ENCODE data around the gene RFT1. TPM values are rescaled to one million over a fixed set of nuclear protein-coding genes. Genes with fewer than 3 reads are reported as not detected.

Gene RFT1
- total RNA-seq, 4 donors from 2014 or later = 2.2 to 10.3 (median 8.5) TPM

- H3K4me1 ChIP-seq = peaks cover 45 to 78% (median 62%) of the 10 kb centered on the region in 4 donors
- peak overlapping the region; percentile 78 to 84 (median 80) for H3K27ac ChIP-seq
Measured at GRCh38 chr3:53147151-53147902, 17.1 kb upstream of the RFT1 start.

GRCh38 chr3:53146319-53146891 lies 16.2 kb upstream of the RFT1 start:
- Histone ChIP-seq H3K27me3 (no peaks in the 10 kb centered on the region), H3K4me1 (peaks cover 43 to 69% (median 56%) of the 10 kb centered on the region in 4 donors), H3K36me3 (no peaks in the 10 kb centered on the region), H3K9me3 (no peaks in the 10 kb centered on the region), H3K4me3 (no peak overlapping the region), H3K27ac (peak overlapping the region; percentile 78 to 84 (median 80))
- WGBS, 2 donors (ENCODE audit: low coverage in 1 of 2) = 40 to 86% methylated on average over 1 to 7 of the region's 7 CpGs
- TF ChIP-seq POLR2AphosphoS5 (IDR thresholded peaks at IDR 0.05) (no peak), CTCF (IDR thresholded peaks at IDR 0.05) (no peak), EP300 (IDR thresholded peaks at IDR 0.05; ENCODE audit: low read depth) (no peak), POLR2A (IDR thresholded peaks at IDR 0.05) (no peak)
- no peak for DNase-seq
- in situ Hi-C loops (cut with MboI; ENCODE audit: low pct_ligation_motif_present in 1 of 4, low pct_unique_long_range_greater_than_20kb in 1 of 4, low sequenced_read_pairs in 3 of 4) (no loop called here), intact Hi-C loops (cut with DNase I; ENCODE audit: low total_unique reads) (no loop called here)

More at GRCh38 chr3:53147151-53147902, 17.1 kb upstream of the RFT1 start:
- H3K9me3 ChIP-seq = no peaks in the 10 kb centered on the region
- H3K27me3 ChIP-seq = no peaks in the 10 kb centered on the region
- peak; percentile 59 for DNase-seq
- in situ Hi-C loops (cut with MboI; ENCODE audit: low pct_ligation_motif_present in 1 of 4, low pct_unique_long_range_greater_than_20kb in 1 of 4, low sequenced_read_pairs in 3 of 4) (no loop called here), intact Hi-C loops (cut with DNase I; ENCODE audit: low total_unique reads) (no loop called here)
- TF ChIP-seq CTCF (IDR thresholded peaks at IDR 0.05) (no peak), EP300 (IDR thresholded peaks at IDR 0.05; ENCODE audit: low read depth) (no peak), POLR2A (IDR thresholded peaks at IDR 0.05) (no peak), POLR2AphosphoS5 (IDR thresholded peaks at IDR 0.05) (no peak)
- no peak overlapping the region for H3K4me3 ChIP-seq
- 67 to 68% methylated on average over 1 to 11 of the region's 11 CpGs for WGBS, 2 donors (ENCODE audit: low coverage in 1 of 2)
- H3K36me3 ChIP-seq = no peaks in the 10 kb centered on the region

- TF ChIP-seq POLR2A (IDR thresholded peaks at IDR 0.05) (peak; percentile 23), EP300 (IDR thresholded peaks at IDR 0.05; ENCODE audit: low read depth) (no peak), POLR2AphosphoS5 (IDR thresholded peaks at IDR 0.05) (no peak), CTCF (IDR thresholded peaks at IDR 0.05) (no peak)
- WGBS, 2 donors (ENCODE audit: low coverage in 1 of 2) = 61% methylated on average over 3 of the region's 3 CpGs; no CpG with 5 or more reads in 1 of the 2 donors
Measured at GRCh38 chr3:53145713-53146080, 15.5 kb upstream of the RFT1 start.

GRCh38 chr3:53144862-53145712 lies 14.9 kb upstream of the RFT1 start:
- no peaks in the 10 kb centered on the region for H3K9me3 ChIP-seq
- no peak for TF ChIP-seq POLR2A (IDR thresholded peaks at IDR 0.05)
- peak in 1 of 5 experiments; percentile 8 for TF ChIP-seq CTCF (IDR thresholded peaks at IDR 0.05)
- TF ChIP-seq EP300 (IDR thresholded peaks at IDR 0.05; ENCODE audit: low read depth) = no peak
- peak in 1 of 3 donors; percentile 6 for TF ChIP-seq POLR2AphosphoS5 (IDR thresholded peaks at IDR 0.05)
- H3K36me3 ChIP-seq = no peaks in the 10 kb centered on the region
- DNase-seq = peak; percentile 81
- peak overlapping the region; percentile 78 to 84 (median 80) for H3K27ac ChIP-seq
- in situ Hi-C loops (cut with MboI; ENCODE audit: low pct_ligation_motif_present in 1 of 4, low pct_unique_long_range_greater_than_20kb in 1 of 4, low sequenced_read_pairs in 3 of 4) (no loop called here), intact Hi-C loops (cut with DNase I; ENCODE audit: low total_unique reads) (no loop called here)
- H3K27me3 ChIP-seq = no peaks in the 10 kb centered on the region
- WGBS, 2 donors (ENCODE audit: low coverage in 1 of 2) = 50 to 73% methylated on average over 4 to 11 of the region's 11 CpGs
- no peak overlapping the region for H3K4me3 ChIP-seq
- H3K4me1 ChIP-seq = peaks cover 31 to 59% (median 46%) of the 10 kb centered on the region in 4 donors

More at GRCh38 chr3:53145713-53146080, 15.5 kb upstream of the RFT1 start:
- Histone ChIP-seq H3K4me3 (no peak overlapping the region), H3K9me3 (no peaks in the 10 kb centered on the region), H3K4me1 (peaks cover 37 to 63% (median 50%) of the 10 kb centered on the region in 4 donors), H3K36me3 (no peaks in the 10 kb centered on the region), H3K27ac (peak overlapping the region; percentile 78 to 84 (median 80)), H3K27me3 (no peaks in the 10 kb centered on the region)
- intact Hi-C loops (cut with DNase I; ENCODE audit: low total_unique reads) (no loop called here), in situ Hi-C loops (cut with MboI; ENCODE audit: low pct_ligation_motif_present in 1 of 4, low pct_unique_long_range_greater_than_20kb in 1 of 4, low sequenced_read_pairs in 3 of 4) (no loop called here)
- no peak for DNase-seq

All from transverse colon (tissue), 4 donors.